ENCODE measurements around the gene LCK. TPM values are rescaled to one million over a fixed set of nuclear protein-coding genes. Genes with fewer than 3 reads are reported as not detected.
"Not testable (repeated sequence)": the region's sequence is repeated elsewhere in the genome, so short reads cannot be mapped to it uniquely, and the experiment has no call there.

The LCK gene
- total and polyA plus RNA-seq, 10 of the 15 experiments (the other 5 are each of a cell fraction or from before 2014, with no cell fraction given) = 31.5 to 173 (median 119) TPM

- FAIRE-seq; POLR2A ChIA-PET; BruUV-seq (replicated peaks); H3K27me3 ChIP-seq (replicated peaks in 1 of 2; ENCODE audit: control insufficient read depth in 2 of 2, insufficient read depth in 2 of 2, low read length in 1 of 2); H3K4me3 ChIP-seq; H3K27ac ChIP-seq (ENCODE audit: control insufficient read depth, insufficient read depth); H3K9me3 ChIP-seq (replicated peaks; ENCODE audit: control insufficient read depth, insufficient read depth, low read length); RAD21 ChIA-PET (ENCODE audit: unreplicated experiment); H3K36me3 ChIP-seq (ENCODE audit: control insufficient read depth in 2 of 2, insufficient read depth in 2 of 2, low read length in 1 of 2); in situ Hi-C loops (cut with MboI); H3K9ac ChIP-seq (ENCODE audit: control insufficient read depth, insufficient read depth, low read length); DNase-seq (ENCODE audit: low read depth, low spot score); SMC1A ChIA-PET (ENCODE audit: uncharacterized antibody, unreplicated experiment); H4K20me1 ChIP-seq (ENCODE audit: control insufficient read depth, insufficient read depth); intact Hi-C loops (cut with micrococcal nuclease; ENCODE audit: unreplicated experiment); ATAC-seq; H2AFZ ChIP-seq (ENCODE audit: control insufficient read depth, low read depth, low read length): not testable (repeated sequence)
- Histone ChIP-seq H3K4me2 (ENCODE audit: control insufficient read depth, insufficient read depth) (0 out of 2 replicates have a peak overlapping the region, but pooled peaks have one; percentile 11), H3K79me2 (ENCODE audit: control insufficient read depth, insufficient read depth, low read length) (peaks cover 23% of the 10 kb centered on the region), H3K4me1 (ENCODE audit: control insufficient read depth, insufficient read depth, low read length) (peaks cover 27% of the 10 kb centered on the region)
- WGBS (ENCODE audit: insufficient coverage, insufficient replicate concordance, low lambda C conversion rate, missing lambda C conversion rate) = 75% methylated on average over 4 of the region's 4 CpGs
- CTCF ChIA-PET = interaction anchor here (1.0 to 1.1 kb wide), 3 partner anchors 15 to 53 kb away, joined by 3 to 5 read pairs (median 5); no protein-coding TSS in a partner anchor
Measured at GRCh38 chr1:32263236-32263593, 12.2 kb downstream of the LCK start.

DNA sequence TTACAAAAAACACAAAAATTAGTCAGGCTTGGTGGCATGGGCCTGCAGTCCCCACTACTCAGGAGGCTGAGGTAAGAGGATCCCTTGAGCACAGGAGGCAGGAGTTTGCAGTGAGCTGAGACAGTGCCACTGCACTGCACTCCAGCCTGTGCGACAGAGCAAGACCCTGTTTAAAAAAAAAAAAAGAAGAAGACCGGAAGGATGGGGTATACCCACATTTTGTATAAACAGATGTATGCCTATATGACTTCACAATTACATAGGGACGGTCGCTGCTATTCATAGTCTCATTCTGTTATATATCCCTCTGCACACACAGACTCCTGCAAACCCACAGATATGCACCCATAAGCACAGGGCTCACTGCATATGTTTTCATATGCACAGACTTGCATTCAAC is 12.7 kb downstream of the LCK start:
- in situ Hi-C loops (cut with MboI) (no loop called here), intact Hi-C loops (cut with micrococcal nuclease; ENCODE audit: unreplicated experiment) (no loop called here)
- ChIA-PET POLR2A (no interaction called here), CTCF (interaction anchor here (1.8 kb wide), 1 partner anchor 15 kb away, joined by 14 read pairs; the partner anchor contains the start of gene FAM167B), SMC1A (ENCODE audit: uncharacterized antibody, unreplicated experiment) (interaction anchor here (2.0 kb wide), 1 partner anchor 9 kb away, joined by 4 read pairs; no protein-coding TSS in a partner anchor), RAD21 (ENCODE audit: unreplicated experiment) (no interaction called here)
- TF ChIP-seq BRCA1 (IDR thresholded peaks at IDR 0.05; ENCODE audit: low read depth, low read length) (no peak), ZNF384 (IDR thresholded peaks at IDR 0.05; ENCODE audit: borderline replicate concordance, low read depth, low read length) (peak; percentile 52; the same call in 1 of the 2 replicates), ASH2L (IDR thresholded peaks at IDR 0.05; ENCODE audit: borderline replicate concordance, low read depth) (no peak), CREB1 (IDR thresholded peaks at IDR 0.05; ENCODE audit: low read depth) (peak; percentile 50; the same call in 1 of the 2 replicates), SMC3 (IDR thresholded peaks at IDR 0.05; ENCODE audit: borderline replicate concordance, low read length) (peak; percentile 4; the same call in 1 of the 2 replicates), RUNX3 (IDR thresholded peaks at IDR 0.05; ENCODE audit: low read length) (peak; percentile 44)
- TF ChIP-seq, protein P1, sequence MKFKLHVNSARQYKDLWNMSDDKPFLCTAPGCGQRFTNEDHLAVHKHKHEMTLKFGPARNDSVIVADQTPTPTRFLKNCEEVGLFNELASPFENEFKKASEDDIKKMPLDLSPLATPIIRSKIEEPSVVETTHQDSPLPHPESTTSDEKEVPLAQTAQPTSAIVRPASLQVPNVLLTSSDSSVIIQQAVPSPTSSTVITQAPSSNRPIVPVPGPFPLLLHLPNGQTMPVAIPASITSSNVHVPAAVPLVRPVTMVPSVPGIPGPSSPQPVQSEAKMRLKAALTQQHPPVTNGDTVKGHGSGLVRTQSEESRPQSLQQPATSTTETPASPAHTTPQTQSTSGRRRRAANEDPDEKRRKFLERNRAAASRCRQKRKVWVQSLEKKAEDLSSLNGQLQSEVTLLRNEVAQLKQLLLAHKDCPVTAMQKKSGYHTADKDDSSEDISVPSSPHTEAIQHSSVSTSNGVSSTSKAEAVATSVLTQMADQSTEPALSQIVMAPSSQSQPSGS (IDR thresholded peaks at IDR 0.05; ENCODE audit: low read length) = peak; percentile 25; the same call in 1 of the 2 replicates
- H2AFZ ChIP-seq (ENCODE audit: control insufficient read depth, low read depth, low read length) = no peak overlapping the region
- peaks cover 21% of the 10 kb centered on the region for H3K79me2 ChIP-seq (ENCODE audit: control insufficient read depth, insufficient read depth, low read length)
- H3K9me3 ChIP-seq (replicated peaks; ENCODE audit: control insufficient read depth, insufficient read depth, low read length) = no peaks in the 10 kb centered on the region; the same call in 2 of the 3 replicates
- ATAC-seq (peak; percentile 86), DNase-seq (ENCODE audit: low read depth, low spot score) (no peak), FAIRE-seq (no peak)
- peak overlapping the region; percentile 31 for H3K4me2 ChIP-seq (ENCODE audit: control insufficient read depth, insufficient read depth)
- peaks cover 0 to 5% of the 10 kb centered on the region in 2 experiments; a peak in 1 of 4 replicates for H3K36me3 ChIP-seq (ENCODE audit: control insufficient read depth in 2 of 2, insufficient read depth in 2 of 2, low read length in 1 of 2)
- no peaks in the 10 kb centered on the region for H4K20me1 ChIP-seq (ENCODE audit: control insufficient read depth, insufficient read depth)
- WGBS (ENCODE audit: insufficient coverage, insufficient replicate concordance, low lambda C conversion rate, missing lambda C conversion rate) = 0% methylated on average over 4 of the region's 4 CpGs
- peaks cover 27% of the 10 kb centered on the region for H3K4me1 ChIP-seq (ENCODE audit: control insufficient read depth, insufficient read depth, low read length)
- peak overlapping the region; percentile 55; the same call in 1 of the 2 replicates for H3K27ac ChIP-seq (ENCODE audit: control insufficient read depth, insufficient read depth)
- H3K9ac ChIP-seq (ENCODE audit: control insufficient read depth, insufficient read depth, low read length) = no peak overlapping the region
- no TSS peak for BruUV-seq (replicated peaks)
- no peaks in the 10 kb centered on the region for H3K27me3 ChIP-seq (replicated peaks in 1 of 2; ENCODE audit: control insufficient read depth in 2 of 2, insufficient read depth in 2 of 2, low read length in 1 of 2)
- H3K4me3 ChIP-seq = 0 out of 2 replicates have a peak overlapping the region, but pooled peaks have one; percentile 11
